Right forelimb (tissue), 1 donor: ENCODE measurements around the gene ZNF750.
A peak's percentile ranks its signal among the peaks of the same experiment; 100 is the strongest.

Experiments used
- DNase-seq: peaks from one replicate; pipeline ENCODE4 v3.0.0-alpha.2; 2018

The ZNF750 gene

DNA sequence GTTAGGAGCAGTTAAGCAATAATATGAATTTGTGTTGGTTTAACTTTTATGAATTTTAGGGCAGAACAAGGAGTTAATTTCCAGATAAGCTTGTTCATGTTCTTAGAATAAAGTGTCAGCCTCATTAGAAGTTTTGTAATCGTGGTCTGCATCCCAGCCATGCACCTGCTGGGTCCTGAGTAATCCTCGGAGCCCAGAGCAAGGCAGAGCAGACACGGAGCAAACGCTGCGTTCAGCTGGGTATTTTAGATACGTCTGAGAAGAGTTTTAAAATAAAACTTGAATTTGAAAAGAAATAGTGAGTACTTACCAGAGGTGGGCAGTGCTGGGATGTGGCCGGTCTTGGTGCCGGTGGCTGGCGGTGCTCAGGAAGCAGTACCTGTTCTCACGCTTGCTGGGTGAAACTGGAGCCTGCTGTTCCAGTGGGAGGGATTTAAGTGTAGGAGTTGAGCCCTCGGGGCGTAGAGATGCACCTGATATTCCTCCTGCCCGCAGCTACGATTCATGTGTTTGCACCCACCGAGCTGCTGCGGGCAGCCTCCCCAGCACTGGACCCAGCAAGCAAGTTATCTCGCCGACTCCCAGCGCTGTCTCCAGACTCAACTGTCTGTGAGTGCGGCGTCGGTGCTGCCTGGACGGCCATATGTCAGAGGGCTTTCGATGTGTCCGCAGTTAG is at the start of gene ZNF750:
ZNF750 (minus strand) TSS at position 406 of the 676 bp plus-strand sequence. CDS start 7,568 bp downstream, outside the sequence.
- no peak for DNase-seq

GRCh38 chr17:82888583-82889495 is 49.0 kb upstream of the ZNF750 start:
- no peak for DNase-seq

GRCh38 chr17:82887255-82888164 is 47.7 kb upstream of the ZNF750 start:
- DNase-seq: no peak

- DNase-seq: no peak
Observed at GRCh38 chr17:82884970-82885353, 45.1 kb upstream of the ZNF750 start.

DNA sequence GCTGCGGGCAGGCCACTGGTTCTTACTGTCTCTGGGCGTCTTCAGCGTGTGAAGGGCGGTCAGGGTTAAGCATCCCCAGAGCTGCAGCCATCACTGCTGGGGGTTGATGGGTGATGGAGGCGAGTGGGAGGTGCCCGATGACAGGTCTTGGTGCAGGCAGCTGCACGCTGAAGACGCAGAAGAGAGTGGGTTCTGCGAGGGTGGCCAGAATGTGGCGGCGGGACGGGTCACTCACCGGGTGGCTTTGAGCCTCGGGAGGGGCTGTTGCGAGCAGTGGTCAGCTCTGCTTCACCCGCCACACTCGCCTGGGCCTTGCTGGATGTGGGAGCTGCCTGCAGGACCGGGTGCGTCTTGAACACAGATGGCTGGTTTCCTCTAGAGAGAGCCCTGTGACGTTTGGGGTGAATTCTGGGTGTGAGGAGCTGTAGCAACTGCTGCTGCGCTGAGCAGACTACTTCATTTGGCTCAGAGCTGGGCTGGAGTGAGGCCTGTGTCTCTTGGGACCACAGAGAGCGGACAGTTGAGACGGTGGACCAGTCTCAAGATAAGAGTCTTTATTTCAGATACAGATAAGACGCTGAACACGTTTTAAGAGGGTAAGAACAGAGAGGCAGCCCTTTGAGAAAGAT is 44.6 kb upstream of the ZNF750 start:
- no peak for DNase-seq

DNA sequence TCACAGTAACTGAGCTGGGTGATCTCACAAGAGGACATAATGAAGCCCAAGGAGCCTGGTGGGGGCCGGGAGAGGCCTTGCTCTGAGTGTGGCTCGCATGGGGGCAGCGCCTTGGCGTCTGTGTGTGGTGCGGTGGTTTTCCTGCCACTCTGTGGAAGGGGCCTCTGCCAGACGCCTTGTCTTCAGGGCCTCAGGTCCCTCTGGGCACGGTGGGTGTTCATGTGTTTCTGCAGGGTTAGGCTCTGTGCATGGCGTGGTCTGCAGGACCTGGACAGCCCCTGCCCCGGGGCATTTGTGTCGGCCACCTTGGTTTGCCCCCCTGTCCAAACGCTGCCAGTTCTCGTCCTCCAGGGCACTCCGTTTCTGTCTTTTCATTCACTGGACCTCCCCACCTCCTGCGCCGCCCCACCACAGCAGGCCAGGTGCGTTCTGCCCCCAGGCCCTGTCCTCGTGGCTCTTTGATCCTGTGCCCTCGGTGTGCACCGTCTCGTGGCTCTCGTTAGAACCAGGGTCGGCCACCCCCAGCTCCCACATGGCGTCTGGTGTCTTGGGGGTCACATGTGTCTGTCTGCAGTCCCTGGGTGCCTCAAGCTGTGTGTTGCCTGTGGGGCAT is 43.7 kb upstream of the ZNF750 start:
- no peak for DNase-seq

DNA sequence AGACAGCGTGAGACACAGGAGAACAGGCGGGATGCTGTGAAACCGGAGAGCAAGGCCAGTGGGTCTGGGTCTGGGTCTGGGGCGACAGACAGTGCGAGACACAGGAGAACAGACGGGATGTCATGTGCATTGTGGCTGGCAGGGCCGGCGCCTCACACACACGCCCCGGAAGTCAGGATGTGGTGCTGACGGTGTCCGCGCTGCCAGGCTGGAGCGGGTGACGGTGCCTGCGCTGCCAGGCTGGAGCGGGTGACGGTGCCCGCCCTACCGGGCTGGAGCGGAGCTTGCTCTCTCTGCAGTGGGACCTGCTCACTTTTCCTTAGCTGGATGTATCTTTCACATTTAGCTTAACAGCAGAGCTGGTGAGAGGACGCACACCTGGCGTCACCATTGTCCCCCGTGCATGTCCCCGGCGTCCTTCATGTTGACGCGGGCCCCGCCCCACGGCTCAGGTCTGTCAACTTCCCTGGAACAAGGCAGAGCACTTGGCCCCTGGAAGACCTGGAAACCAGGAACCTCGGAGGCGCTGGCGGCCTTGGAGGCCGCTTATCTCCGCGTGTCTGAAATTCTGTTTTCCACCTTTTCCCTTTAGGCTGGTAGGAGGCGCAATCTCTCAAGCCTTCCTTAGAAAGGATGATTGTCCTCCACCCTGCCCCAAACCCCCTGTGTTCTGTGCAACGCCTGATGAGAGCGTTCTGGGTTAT is 43.0 kb upstream of the ZNF750 start:
- DNase-seq: no peak

- DNase-seq: no peak
Observed at GRCh38 chr17:82881900-82882714, 42.3 kb upstream of the ZNF750 start.

- no peak for DNase-seq
Observed at GRCh38 chr17:82881324-82881823, 41.6 kb upstream of the ZNF750 start.

DNA sequence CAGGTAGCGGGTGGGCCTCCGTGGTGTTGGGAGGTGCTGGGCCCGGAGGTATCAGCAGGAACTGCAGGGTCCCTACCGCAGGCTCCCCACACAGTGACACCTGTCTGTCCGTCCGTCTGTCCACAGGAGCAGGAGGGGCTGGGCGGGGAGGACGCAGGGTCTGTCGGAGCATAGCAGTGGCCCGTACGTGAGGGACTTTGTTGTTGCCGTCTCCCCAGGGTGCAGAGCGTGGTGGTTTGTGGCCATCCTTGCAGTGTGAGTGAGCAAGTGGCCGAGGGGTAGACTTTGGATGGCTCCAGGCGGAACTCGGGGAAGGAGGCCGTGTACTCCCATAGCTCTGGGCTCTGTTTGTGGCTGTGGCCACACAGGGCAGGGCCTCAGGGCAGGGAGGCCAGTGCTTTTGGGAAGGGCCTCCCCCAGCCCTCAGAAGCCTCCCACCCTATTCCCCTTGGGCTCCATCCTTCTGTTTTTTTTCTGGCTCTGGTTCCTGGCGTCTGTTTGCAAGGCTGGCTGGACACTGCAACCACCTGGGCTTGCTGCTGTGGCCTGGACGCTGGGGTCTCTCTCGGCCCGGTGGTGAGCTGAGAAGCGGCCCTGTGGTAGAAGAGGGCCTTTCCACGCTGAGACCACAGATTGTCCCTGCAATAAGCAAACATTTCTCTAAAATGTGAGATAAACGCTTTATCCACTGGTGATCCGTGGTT is 41.0 kb upstream of the ZNF750 start:
- DNase-seq: no peak

- no peak for DNase-seq
Observed at GRCh38 chr17:82879241-82879640, 39.4 kb upstream of the ZNF750 start.

GRCh38 chr17:82878527-82878926 is 38.7 kb upstream of the ZNF750 start:
- DNase-seq: no peak

DNA sequence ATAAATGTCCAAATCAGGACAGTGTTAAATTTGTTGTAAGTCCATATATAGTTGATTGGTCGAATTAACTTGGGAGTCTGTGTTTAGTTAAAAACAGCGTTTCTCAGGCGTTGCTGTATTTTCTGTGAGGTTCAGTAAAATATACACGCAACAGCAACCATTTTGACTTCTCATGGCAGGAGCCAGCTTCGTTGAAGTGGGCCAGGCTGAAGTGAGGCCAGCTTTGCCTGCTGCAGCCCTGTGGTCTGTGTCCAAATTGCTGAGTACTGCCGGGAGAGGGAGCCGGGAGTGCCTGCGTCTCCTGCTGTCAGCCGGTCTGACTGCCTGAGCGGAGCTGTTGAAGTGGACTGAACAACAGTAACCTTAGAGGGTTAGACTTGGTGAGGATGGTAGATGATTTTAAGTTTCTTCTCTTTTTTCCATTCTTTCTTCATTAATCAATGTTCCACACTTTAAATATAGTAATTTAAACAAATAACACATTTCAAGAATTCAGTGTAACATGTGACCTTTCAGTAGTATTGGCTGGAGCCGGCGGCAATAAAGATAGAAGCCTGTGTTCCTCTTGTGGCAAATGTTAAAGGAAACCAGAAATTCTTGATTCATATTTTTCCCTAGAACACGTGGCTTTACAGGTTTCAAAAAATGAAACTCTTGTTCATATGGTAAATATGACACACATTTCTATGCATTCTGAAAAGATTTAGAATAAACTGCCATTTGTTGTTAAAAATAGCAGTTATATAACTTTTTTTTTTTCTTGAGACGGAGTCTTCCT is 37.0 kb upstream of the ZNF750 start:
- peak; percentile 82 for DNase-seq

GRCh38 chr17:82876149-82876548 is 36.3 kb upstream of the ZNF750 start:
- DNase-seq: no peak

- no peak for DNase-seq
Observed at GRCh38 chr17:82875407-82875856, 35.6 kb upstream of the ZNF750 start.

DNA sequence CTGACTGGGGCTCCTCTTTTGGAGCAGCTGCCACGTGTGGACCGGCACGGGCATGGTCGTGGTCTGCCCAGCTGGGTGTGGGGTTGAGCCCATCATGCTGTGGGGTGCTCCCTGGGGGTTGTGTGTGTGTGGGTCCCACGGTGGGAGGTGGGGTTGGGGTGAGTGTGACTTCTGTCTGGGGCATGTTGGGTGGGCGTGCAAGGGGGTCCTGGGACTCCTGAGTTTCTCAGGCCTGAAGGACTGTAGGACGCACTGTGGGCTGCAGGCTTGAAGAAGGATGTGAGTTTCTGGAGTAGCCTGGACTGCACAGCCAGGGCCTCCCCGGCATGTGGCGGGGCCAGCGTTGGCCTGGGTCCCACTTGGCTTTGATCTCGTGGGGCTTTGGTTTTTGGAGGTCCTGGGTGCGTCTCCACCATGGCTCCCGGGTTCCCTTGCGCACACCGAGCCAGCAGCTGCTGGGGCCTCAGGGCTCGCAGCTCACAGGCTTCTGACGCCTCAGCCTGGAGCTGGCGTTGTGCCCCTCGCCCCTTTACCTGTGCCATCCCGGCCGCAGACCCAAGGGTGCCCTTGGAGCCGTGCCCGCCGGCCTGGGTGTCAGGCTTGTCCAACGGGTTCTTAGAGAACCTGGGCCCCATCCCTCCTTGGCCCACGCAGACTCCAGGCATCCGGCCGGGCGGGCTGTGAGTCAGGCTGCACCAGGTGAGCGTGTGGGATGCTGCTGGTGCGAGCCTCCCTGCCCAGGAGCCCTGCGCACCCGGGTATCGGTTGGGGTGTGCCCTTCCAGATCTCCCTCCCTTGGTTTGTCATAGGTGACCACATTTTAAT is 34.4 kb upstream of the ZNF750 start:
- no peak for DNase-seq

DNA sequence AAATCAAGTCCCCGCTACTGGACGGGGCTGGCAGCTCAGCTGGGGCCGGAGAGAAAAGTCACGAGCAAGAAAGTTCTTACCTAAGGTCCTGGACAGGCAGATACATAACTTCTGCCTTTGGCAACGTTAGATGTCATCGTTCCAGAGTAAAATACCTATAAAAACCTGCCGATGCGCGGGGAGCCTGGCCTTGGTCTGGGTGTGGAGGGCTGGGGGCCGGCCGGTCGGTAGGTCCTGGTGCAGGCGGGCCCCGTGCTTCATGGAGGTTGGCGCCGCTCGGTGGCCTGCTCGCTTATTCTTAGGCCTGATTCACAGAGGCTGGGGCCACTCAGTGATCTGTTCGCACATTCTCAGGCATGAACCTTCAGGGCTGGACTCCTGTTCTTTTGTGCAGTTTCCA is 33.7 kb upstream of the ZNF750 start:
- no peak for DNase-seq
